GM12801 (cell line): ENCODE results near the gene CNST.

ENCODE experiments used
- CTCF ChIP-seq: IDR thresholded peaks from one replicate; pipeline ENCODE4 v1.5.1; 2011; ENCODE audit warnings: control low read depth; ENCODE audit not compliant: insufficient read length; ENCODE audit errors: extremely low read depth

CNST gene

DNA sequence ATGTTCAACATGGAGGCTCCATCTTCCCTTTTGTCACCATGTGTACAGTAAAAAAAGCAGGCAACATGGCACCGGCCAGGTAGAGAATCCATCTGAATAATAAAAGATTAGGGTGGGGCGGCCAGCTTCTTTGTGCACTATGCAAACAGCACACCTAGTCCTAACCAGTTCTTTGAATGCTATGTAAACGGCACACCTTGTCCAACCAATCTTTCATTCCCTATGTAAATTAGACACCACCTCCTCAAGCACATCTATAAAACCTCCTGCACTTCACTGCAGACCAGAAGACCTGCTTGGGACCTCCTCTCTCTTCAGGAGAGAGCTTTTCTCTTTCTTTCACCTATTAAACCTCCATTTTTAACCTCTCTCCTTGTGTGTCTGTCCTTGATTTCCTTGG, 28.4 kb upstream of the CNST start:
- no peak for TF ChIP-seq CTCF

DNA sequence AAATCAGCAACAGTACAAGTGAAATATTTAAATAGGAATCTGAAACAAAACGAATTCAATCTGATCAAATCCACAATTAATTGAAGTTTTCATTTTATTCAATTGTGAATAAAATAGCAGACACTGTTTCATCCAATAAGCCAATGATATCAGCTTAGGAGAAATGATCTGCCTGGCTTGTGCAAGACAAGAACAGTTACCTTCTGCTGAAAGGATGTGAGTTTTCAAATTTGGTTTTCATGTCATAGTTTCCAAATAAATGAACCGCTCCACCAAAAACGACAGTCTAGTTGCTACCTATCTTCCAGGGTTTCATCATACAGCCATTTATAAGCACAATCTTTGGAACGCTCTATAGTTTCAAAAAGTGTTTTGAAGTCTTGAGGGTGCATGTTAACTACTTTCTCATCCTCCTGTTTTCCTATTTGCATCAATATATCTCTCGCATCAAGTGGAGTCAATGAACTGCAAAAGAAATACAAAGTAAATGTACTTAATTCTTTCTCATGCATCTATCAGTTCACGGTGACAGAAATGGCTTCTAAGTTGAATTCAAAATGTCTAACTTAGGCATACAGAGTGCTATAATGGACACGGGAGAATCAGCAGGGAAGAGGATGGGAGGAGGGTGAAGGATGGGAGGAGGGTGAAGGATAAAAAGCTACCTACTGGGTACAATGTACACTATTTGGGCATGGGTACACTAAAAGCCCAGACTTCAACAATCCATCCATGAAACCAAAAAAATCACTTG, 25.3 kb upstream of the CNST start:
- no peak for TF ChIP-seq CTCF

DNA sequence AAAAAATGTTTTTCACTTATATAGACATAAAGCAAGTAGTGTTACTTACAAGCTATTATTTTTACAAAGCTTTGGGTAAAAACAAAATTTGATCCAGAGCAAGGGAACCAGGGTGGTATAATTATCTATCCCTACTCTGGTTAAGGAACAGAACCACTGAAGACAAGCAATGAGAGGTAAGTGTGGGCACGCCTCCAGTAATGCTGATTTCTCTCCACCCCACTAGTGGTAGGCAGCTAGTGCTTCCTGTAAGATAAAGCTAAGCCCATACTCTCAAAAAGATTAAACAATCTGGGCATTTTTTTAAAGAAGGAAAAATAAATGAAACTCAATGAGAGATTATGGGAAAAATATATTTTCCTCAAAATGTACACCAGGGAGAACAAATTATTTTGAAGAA, 22.3 kb upstream of the CNST start:
- TF ChIP-seq CTCF = no peak

GRCh38 chr1:246549665-246550064, 16.6 kb upstream of the CNST start:
- no peak for TF ChIP-seq CTCF

- no peak for TF ChIP-seq CTCF
These were observed 15.9 kb upstream of the CNST start for GRCh38 chr1:246550402-246550801.

DNA sequence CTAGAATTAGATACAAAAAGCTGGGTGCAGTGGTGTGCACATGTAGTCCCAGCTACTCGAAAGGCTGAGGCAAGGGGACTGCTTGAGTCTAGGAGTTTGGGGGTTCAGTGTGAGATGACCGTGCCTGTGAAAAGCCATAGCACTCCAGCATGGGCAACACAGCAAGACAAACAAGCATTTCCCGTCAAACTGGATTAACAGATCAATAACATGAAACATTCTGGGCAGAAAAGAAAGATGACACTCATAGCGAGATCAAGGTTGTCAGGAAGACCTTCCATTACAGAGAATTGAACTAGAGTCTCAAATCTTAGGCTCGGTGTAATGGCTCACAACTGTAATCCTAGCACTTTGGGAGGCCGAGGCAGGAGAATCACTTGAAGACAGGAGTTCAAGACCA, 14.1 kb upstream of the CNST start:
- TF ChIP-seq CTCF = no peak

GRCh38 chr1:246554201-246554600, 12.1 kb upstream of the CNST start:
- no peak for TF ChIP-seq CTCF

DNA sequence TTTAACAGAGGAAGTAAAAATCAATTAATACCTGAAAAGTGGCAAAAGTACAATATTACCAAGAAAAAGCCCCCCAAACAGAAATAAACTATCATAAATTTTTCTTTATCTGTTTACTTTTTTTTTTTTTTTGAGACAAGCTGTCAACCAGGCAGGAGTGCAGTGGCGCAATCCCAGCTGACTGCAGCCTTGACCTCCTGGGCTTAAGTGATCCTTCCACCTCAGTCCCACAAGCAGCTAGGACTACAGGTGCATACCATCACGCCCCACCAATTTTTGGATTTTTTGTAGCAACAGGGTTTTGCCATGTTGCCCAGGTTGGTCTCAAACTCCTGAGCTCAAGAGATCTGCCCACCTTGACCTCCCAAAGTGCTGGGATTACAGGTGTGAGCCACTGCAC, 8.2 kb upstream of the CNST start:
- no peak for TF ChIP-seq CTCF
